K562 (cell line): ENCODE results near the gene C10orf143. TPM values are rescaled to one million over a fixed set of nuclear protein-coding genes. Genes with fewer than 3 reads are reported as not detected.

ENCODE experiments used
- ATAC-seq: fragments of 200-7000 bp; cut with Tn5 transposase; 3 replicates; pipeline ENCODE4 v1.9.1; 2020; ENCODE audit warnings: moderate library complexity
- BruUV-seq: library from RNA; stranded (reverse); fragments of 400-500 nt; replicated peaks from 2 replicates; lab custom pipeline; 2021; lab: Mats Ljungman, UMichigan
- CTCF ChIA-PET: fragments of 300-600 bp; formaldehyde crosslinking; extraction: SDS; loops from one replicate; lab custom pipeline; 2021; ENCODE audit warnings: low intra/inter-chr PET ratio; lab: Yijun Ruan, JAX
- POLR2A ChIA-PET: fragments of 300-600, 350-650 bp; sonication (Branson Sonifier 250); formaldehyde crosslinking; extraction: SDS; loops from one replicate; lab custom pipeline; 2021; ENCODE audit warnings: antibody characterized with exemption, inconsistent platforms; lab: Yijun Ruan, JAX
- DNase-seq, 4 experiments: peaks; one replicate each; pipeline versions ENCODE4 v3.0.0 to v3.0.0-alpha.2; 2011 to 2018; ENCODE audit warnings: low spot score in 3 of 4, mixed read lengths in 3 of 4; ENCODE audit errors: extremely low read depth in 1 of 4
- FAIRE-seq: peaks from 2 replicates; lab custom pipeline; 2011; peaks lifted over from hg19 to GRCh38; lab: Jason Lieb, UNC
- H2AFZ ChIP-seq: 2 replicates; pipeline ENCODE4 v1.6.0; 2011; ENCODE audit warnings: low read depth, low read length, control low read depth, inconsistent platforms
- H3K27ac ChIP-seq: fragments of 200-600 bp; 3 replicates; pipeline ENCODE4 v1.8.0; 2011; ENCODE audit warnings: low read depth, mild to moderate bottlenecking, control low read depth, inconsistent platforms, low read length, moderate library complexity, mixed read lengths; ENCODE audit errors: extremely low read depth
- H3K27me3 ChIP-seq, 2 experiments: fragments of 300-600 bp in 1 of 2; 2 replicates in 1 of 2; 3 replicates in 1 of 2; pipeline versions ENCODE4 v1.6.0 to v1.8.0; 2011; ENCODE audit warnings: inconsistent platforms in 2 of 2, low read length in 2 of 2, mild to moderate bottlenecking in 1 of 2, mixed read lengths in 1 of 2, moderate library complexity in 1 of 2; ENCODE audit not compliant: control insufficient read depth in 2 of 2, insufficient read depth in 2 of 2
- H3K36me3 ChIP-seq: fragments of 300-600 bp; 3 replicates; pipeline ENCODE4 v1.8.0; 2011; ENCODE audit warnings: mild to moderate bottlenecking, low read length, inconsistent platforms; ENCODE audit not compliant: control insufficient read depth, insufficient read depth
- H3K4me1 ChIP-seq, 2 experiments: fragments of 200-600 bp in 1 of 2; replicated peaks in 1 of 2; 2 replicates in 1 of 2; 3 replicates in 1 of 2; pipeline versions ENCODE4 v1.5.1 to v1.8.0; 2011; ENCODE audit warnings: inconsistent platforms in 2 of 2, low read length in 2 of 2, mild to moderate bottlenecking in 1 of 2, mixed read lengths in 1 of 2, moderate library complexity in 1 of 2; ENCODE audit not compliant: control insufficient read depth in 2 of 2, insufficient read depth in 2 of 2
- H3K4me2 ChIP-seq: 2 replicates; pipeline ENCODE4 v1.6.1; 2011; ENCODE audit warnings: low read length, control low read depth, inconsistent platforms, mixed read lengths; ENCODE audit not compliant: insufficient read depth
- H3K4me3 ChIP-seq: fragments of 200-600 bp; sonication (generic), shearing (Covaris generic); 2 replicates; pipeline ENCODE4 v1.5.1; 2016; ENCODE audit warnings: control low read depth, inconsistent platforms
- H3K79me2 ChIP-seq: fragments of 200-600 bp; 3 replicates; pipeline ENCODE4 v1.8.0; 2011; ENCODE audit warnings: low read length, inconsistent platforms; ENCODE audit not compliant: control insufficient read depth, insufficient read depth
- H3K9ac ChIP-seq, 2 experiments: 2 replicates each; pipeline versions ENCODE4 v1.6.0 to v1.6.1; 2011; ENCODE audit warnings: low read depth in 2 of 2, low read length in 2 of 2, control low read depth in 1 of 2, inconsistent platforms in 1 of 2, mild to moderate bottlenecking in 1 of 2, mixed read lengths in 1 of 2; ENCODE audit not compliant: insufficient read depth in 1 of 2
- H3K9me1 ChIP-seq: one replicate; pipeline ENCODE4 v1.6.0; 2011; ENCODE audit warnings: inconsistent platforms, mild to moderate bottlenecking, low read length, moderate library complexity; ENCODE audit not compliant: control insufficient read depth, insufficient read depth
- H3K9me3 ChIP-seq: replicated peaks from 2 replicates; pipeline ENCODE4 v1.5.1; 2011; ENCODE audit warnings: low read depth, low read length, inconsistent platforms; ENCODE audit not compliant: control insufficient read depth, insufficient read depth
- H4K20me1 ChIP-seq: replicated peaks from 2 replicates; pipeline ENCODE4 v1.6.1; 2011; ENCODE audit warnings: low read length, inconsistent platforms, mixed read lengths; ENCODE audit not compliant: control insufficient read depth, insufficient read depth
- ASH1L ChIP-seq: fragments of 450-650 bp; IDR thresholded peaks from 2 replicates; pipeline ENCODE4 v1.6.1; 2018; ENCODE audit warnings: borderline replicate concordance, mild to moderate bottlenecking, low read depth; ENCODE audit not compliant: partially characterized antibody
- E2F8 ChIP-seq: fragments of 450-650 bp; IDR thresholded peaks from 2 replicates; pipeline ENCODE4 v1.7.1; 2018; ENCODE audit warnings: mild to moderate bottlenecking, low read depth; ENCODE audit not compliant: partially characterized antibody
- ETV5 ChIP-seq: sonication (generic); formaldehyde crosslinking; IDR thresholded peaks from 2 replicates; pipeline ENCODE4 v1.4.0; 2020; ENCODE audit warnings: low read depth, mild to moderate bottlenecking, missing genetic modification reagents
- GTF2F1 ChIP-seq: IDR thresholded peaks from 2 replicates; pipeline ENCODE4 v1.6.1; 2011; ENCODE audit warnings: low read depth, low read length, improper control_type of control experiment
- JUNB ChIP-seq: fragments of 450-650 bp; formaldehyde crosslinking; conservative IDR thresholded peaks from 2 replicates; pipeline ENCODE4 v1.4.0; 2020; ENCODE audit warnings: mild to moderate bottlenecking
- KLF1 ChIP-seq: fragments of 450-650 bp; IDR thresholded peaks from 2 replicates; pipeline ENCODE4 v1.6.1; 2016; ENCODE audit warnings: missing genetic modification characterization, missing compliant biosample characterization
- MLLT1 ChIP-seq, 2 experiments: fragments of 450-650 bp; IDR thresholded peaks; 2 replicates each; pipeline ENCODE4 v1.6.1; 2016
- NFRKB ChIP-seq: fragments of 450-650 bp; IDR thresholded peaks from 2 replicates; pipeline ENCODE4 v1.6.1; 2016; ENCODE audit warnings: low read depth
- NR2C1 ChIP-seq, 2 experiments: fragments of 450-650 bp; IDR thresholded peaks; 2 replicates each; pipeline ENCODE4 v1.6.1; 2017; ENCODE audit warnings: mild to moderate bottlenecking in 2 of 2, antibody characterized with exemption in 1 of 2, inconsistent platforms in 1 of 2, missing compliant biosample characterization in 1 of 2, missing genetic modification characterization in 1 of 2
- PHB2 ChIP-seq: fragments of 450-650 bp; IDR thresholded peaks from 2 replicates; pipeline ENCODE4 v1.6.1; 2017; ENCODE audit warnings: low read depth
- POLR2H ChIP-seq: IDR thresholded peaks from 2 replicates; pipeline ENCODE4 v1.6.1; 2016; ENCODE audit warnings: missing genetic modification characterization, low read depth, mild to moderate bottlenecking, control low read depth, missing compliant biosample characterization, moderate library complexity
- PURB ChIP-seq: sonication (generic); formaldehyde crosslinking; IDR thresholded peaks from 2 replicates; pipeline ENCODE4 v1.9.0; 2021; ENCODE audit warnings: low read depth, mild to moderate bottlenecking, missing genetic modification reagents
- RFX7 ChIP-seq: fragments of 250-450 bp; sonication (Bioruptor Pico); IDR thresholded peaks from 2 replicates; pipeline ENCODE4 v1.5.1; 2021; ENCODE audit warnings: mild to moderate bottlenecking
- SMARCA5 ChIP-seq: fragments of 450-650 bp; IDR thresholded peaks from 2 replicates; pipeline ENCODE4 v1.6.1; 2016
- ZNF12 ChIP-seq: sonication (generic); formaldehyde crosslinking; IDR thresholded peaks from 2 replicates; pipeline ENCODE4 v1.4.0; 2020; ENCODE audit warnings: mild to moderate bottlenecking, missing genetic modification reagents
- ZNF24 ChIP-seq: fragments of 450-650 bp; IDR thresholded peaks from 2 replicates; pipeline ENCODE4 v1.6.1; 2016
- ZNF764 ChIP-seq: fragments of 250-450 bp; sonication (Bioruptor Pico); IDR thresholded peaks from 2 replicates; pipeline ENCODE4 v1.4.0; 2020; ENCODE audit warnings: low read depth, mild to moderate bottlenecking, moderate library complexity
- WGBS: fragments of 100-300 bp; shearing (Covaris generic); methylation state at CpG from one replicate; pipeline ENCODE4 v1.1.6; 2016; ENCODE audit warnings: low coverage, mixed read lengths; ENCODE audit not compliant: insufficient coverage; ENCODE audit errors: missing lambda C conversion rate; 5-methylcytosine and 5-hydroxymethylcytosine counted together
- in situ Hi-C: fragments of 300-500 bp; cut with MboI; formaldehyde crosslinking; loops from 4 replicates; pipeline ENCODE4 v1.15.0; 2018; ENCODE audit warnings: inconsistent platforms, mixed read lengths
- intact Hi-C: fragments of 100-400 bp; cut with micrococcal nuclease; formaldehyde crosslinking; loops from 2 replicates; pipeline ENCODE4 v1.14.2; 2022
- polyA plus RNA-seq, 8 experiments: library from polyadenylated mRNA; depleted of rRNA in 4 of 8; stranded (reverse) in 5 of 8; unstranded in 3 of 8; fragments of >200 nt; fragmentation: Nextera tagmentation in 2 of 8; fragmentation: Illumina TruSeq in 1 of 8; extraction: Ambion mirVana in 2 of 8; extraction: Trizol in 1 of 8; gene quantifications; 2 replicates each; pipeline versions ENCODE4 v1.2.1 to v1.2.3, GENCODE V29; 2011 to 2014; ENCODE audit warnings: inconsistent platforms in 1 of 8, missing spikeins in 1 of 8
- total RNA-seq, 7 experiments: library from RNA; depleted of rRNA in 6 of 7; stranded (reverse); fragments of >200 nt in 6 of 7; fragmentation: Illumina TruSeq in 2 of 7; extraction: Trizol in 2 of 7; gene quantifications; 2 replicates each; pipeline versions ENCODE4 v1.2.1 to v1.2.3, GENCODE V29; 2011 to 2021; ENCODE audit warnings: low replicate concordance in 1 of 7

Gene C10orf143
- total and polyA plus RNA-seq, 9 of the 15 experiments (the other 6 are each of a cell fraction or from before 2014, with no cell fraction given) = 0.07 to 0.42 (median 0.25) TPM; not detected in 2

GRCh38 chr10:130049244-130049643 is 61.4 kb downstream of the C10orf143 start (continued):
- TF ChIP-seq NFRKB = no peak
- no peak for TF ChIP-seq MLLT1 (IDR thresholded peaks at IDR 0.05)
- TF ChIP-seq NR2C1 (IDR thresholded peaks at IDR 0.05) = no peak
- TF ChIP-seq NR2C1 (tag; IDR thresholded peaks at IDR 0.05) = no peak

GRCh38 chr10:130048081-130048480 is 62.5 kb downstream of the C10orf143 start:
- FAIRE-seq = no peak
- no peaks in the 10 kb centered on the region for H3K9me3 ChIP-seq
- BruUV-seq = no TSS peak
- ChIA-PET CTCF (no interaction called here), POLR2A (no interaction called here)
- no peaks in the 10 kb centered on the region for H3K36me3 ChIP-seq
- no peak for DNase-seq
- intact Hi-C loops = no loop called here
- in situ Hi-C loops = no loop called here
- no peak for ATAC-seq
- peaks cover 6 to 27% of the 10 kb centered on the region in 2 experiments; a peak in 4 of 5 replicates for H3K27me3 ChIP-seq
- no peaks in the 10 kb centered on the region for H3K79me2 ChIP-seq
- H3K27ac ChIP-seq = no peak overlapping the region
- H3K9ac ChIP-seq = no peak overlapping the region
- no peak overlapping the region for H3K4me2 ChIP-seq
- no peak overlapping the region for H2AFZ ChIP-seq
- WGBS = 0% methylated on average over 2 of the region's 3 CpGs
- no peaks in the 10 kb centered on the region for H4K20me1 ChIP-seq
- peaks cover 0 to 11% of the 10 kb centered on the region in 2 experiments; a peak in 2 of 5 replicates for H3K4me1 ChIP-seq
- H3K4me3 ChIP-seq = no peak overlapping the region
- no peaks in the 10 kb centered on the region for H3K9me1 ChIP-seq
- TF ChIP-seq PURB (CRISPR knock-in tag) = no peak
- no peak for TF ChIP-seq ETV5
- no peak for TF ChIP-seq SMARCA5
- TF ChIP-seq ZNF24 = no peak
- no peak for TF ChIP-seq ZNF12 (CRISPR knock-in tag)
- no peak for TF ChIP-seq PHB2
- no peak for TF ChIP-seq KLF1 (tag)
- TF ChIP-seq JUNB (CRISPR knock-in tag) = no peak
- no peak for TF ChIP-seq RFX7 (CRISPR knock-in tag)
- TF ChIP-seq ASH1L = no peak
- TF ChIP-seq ZNF764 = no peak
- no peak for TF ChIP-seq E2F8
- no peak for TF ChIP-seq GTF2F1
- no peak for TF ChIP-seq POLR2H (tag)
